ENCODE results near the gene ABHD3. TPM values are rescaled to one million over a fixed set of nuclear protein-coding genes. Genes with fewer than 3 reads are reported as not detected.
"Not testable (repeated sequence)": the region's sequence is repeated elsewhere in the genome, so short reads cannot be mapped to it uniquely, and the experiment has no call there.

ABHD3 gene
- polyA plus RNA-seq, 4 donors: 27.4 to 104 (median 40.8) TPM

DNA sequence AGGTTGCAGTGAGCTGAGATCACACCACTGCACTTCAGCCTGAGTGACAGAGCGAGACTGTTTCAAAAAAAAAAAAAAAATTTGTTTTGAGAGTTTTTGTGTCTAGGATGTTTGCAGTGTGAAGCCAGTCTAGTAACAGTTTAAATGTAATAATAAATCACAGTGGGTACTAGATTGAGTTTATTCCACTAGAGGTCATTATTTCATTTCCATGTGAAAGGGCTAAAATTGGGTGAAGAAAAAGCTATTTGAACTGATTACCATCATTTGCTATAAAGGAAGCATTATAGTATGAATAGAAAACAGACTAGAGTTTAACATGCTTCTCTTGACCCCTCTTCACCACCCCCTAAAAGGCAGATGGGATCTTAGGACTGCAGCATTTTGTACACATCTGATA is 72.2 kb downstream of the ABHD3 start:
- FAIRE-seq (no peak), DNase-seq (no peak)
- Histone ChIP-seq H3K4me1 (ENCODE audit: control insufficient read depth in 3 of 3, insufficient read depth in 2 of 3, low read depth in 1 of 3, low read length in 2 of 3) (no peaks in the 10 kb centered on the region), H3K27me3 (ENCODE audit: control insufficient read depth in 3 of 3, insufficient read depth in 3 of 3, low read length in 3 of 3) (no peaks in the 10 kb centered on the region), H3K36me3 (ENCODE audit: control insufficient read depth in 3 of 3, insufficient read depth in 2 of 3, low read depth in 1 of 3, low read length in 3 of 3) (peaks cover 0 to 24% (median 5%) of the 10 kb centered on the region in 3 donors), H3K4me3 (ENCODE audit: low read depth in 1 of 3, low read length in 3 of 3) (no peak overlapping the region), H3K9me3 (ENCODE audit: control insufficient read depth in 2 of 2, insufficient read depth in 1 of 2, low read depth in 1 of 2, low read length in 1 of 2) (no peaks in the 10 kb centered on the region), H3K27ac (ENCODE audit: low read depth in 1 of 3, low read length in 2 of 3) (no peak overlapping the region)
- 88 to 98% (median 94%) methylated on average over 1 of the region's 1 CpG for WGBS, 3 donors

DNA sequence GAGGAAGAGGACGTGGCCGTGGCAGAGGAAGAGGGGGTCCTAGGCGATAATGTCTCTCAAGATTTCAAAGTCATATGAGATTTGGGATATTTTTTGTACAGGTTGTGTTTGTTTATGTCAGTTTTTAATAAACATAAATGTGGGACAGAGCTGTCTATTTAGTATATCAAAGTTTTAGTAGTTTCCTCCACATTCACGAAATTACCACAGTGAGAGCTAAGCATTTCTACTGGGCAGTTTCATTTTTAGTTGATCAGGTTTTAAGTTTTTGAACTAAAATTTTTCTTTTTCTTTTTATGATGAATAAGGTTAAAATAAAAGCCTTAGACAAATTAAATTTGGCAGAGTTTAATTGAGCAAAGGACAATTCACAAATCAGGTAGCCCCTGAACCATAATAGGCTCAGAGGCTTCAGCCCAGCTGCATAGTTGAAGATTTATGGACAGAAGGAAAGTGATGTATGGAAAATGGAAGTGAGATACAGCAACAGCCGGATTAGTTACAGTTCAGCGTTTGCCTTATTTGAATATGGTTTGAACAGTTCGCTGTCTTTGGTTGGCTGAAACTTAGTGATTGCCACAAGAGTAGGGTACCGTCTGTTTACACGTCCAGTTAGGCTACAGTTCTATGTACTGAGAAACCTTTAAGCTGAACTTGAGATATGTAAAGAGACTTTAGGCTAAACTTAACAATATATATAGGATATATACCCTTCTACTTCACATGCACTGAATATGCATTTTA is 75.3 kb downstream of the ABHD3 start:
- WGBS, 3 donors: 73 to 87% (median 74%) methylated on average over 9 of the region's 9 CpGs
- no peak overlapping the region for H3K4me3 ChIP-seq (ENCODE audit: low read depth in 1 of 3, low read length in 3 of 3)
- H3K27ac ChIP-seq (ENCODE audit: low read depth in 1 of 3, low read length in 2 of 3): no peak overlapping the region
- FAIRE-seq (no peak), DNase-seq (no peak)
- peaks cover 5 to 42% (median 10%) of the 10 kb centered on the region in 3 donors for H3K36me3 ChIP-seq (ENCODE audit: control insufficient read depth in 3 of 3, insufficient read depth in 2 of 3, low read depth in 1 of 3, low read length in 3 of 3)
- no peaks in the 10 kb centered on the region for H3K9me3 ChIP-seq (ENCODE audit: control insufficient read depth in 2 of 2, insufficient read depth in 1 of 2, low read depth in 1 of 2, low read length in 1 of 2)
- H3K27me3 ChIP-seq (ENCODE audit: control insufficient read depth in 3 of 3, insufficient read depth in 3 of 3, low read length in 3 of 3): no peaks in the 10 kb centered on the region
- no peaks in the 10 kb centered on the region for H3K4me1 ChIP-seq (ENCODE audit: control insufficient read depth in 3 of 3, insufficient read depth in 2 of 3, low read depth in 1 of 3, low read length in 2 of 3)

DNA sequence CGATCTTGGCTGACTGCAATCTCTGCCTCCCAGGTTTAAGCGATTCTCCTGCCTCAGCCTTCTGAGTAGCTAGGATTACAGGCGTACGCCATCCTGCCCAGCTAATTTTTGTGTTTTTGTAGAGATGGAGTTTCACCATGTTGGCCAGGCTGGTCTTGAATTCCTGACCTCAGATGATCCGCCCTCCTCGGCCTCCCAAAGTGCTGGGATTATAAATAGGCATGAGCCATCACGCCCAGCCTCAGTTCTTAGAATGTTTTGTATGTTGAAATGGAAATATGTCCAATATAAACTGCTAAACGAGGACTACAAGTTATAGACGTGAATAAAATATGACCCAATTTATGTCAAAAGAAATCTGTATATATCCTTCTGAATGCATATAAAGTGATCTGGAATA is 82.9 kb downstream of the ABHD3 start:
- not testable (repeated sequence) for H3K9me3 ChIP-seq (ENCODE audit: control insufficient read depth in 2 of 2, insufficient read depth in 1 of 2, low read depth in 1 of 2, low read length in 1 of 2); H3K27me3 ChIP-seq (ENCODE audit: control insufficient read depth in 3 of 3, insufficient read depth in 3 of 3, low read length in 3 of 3); FAIRE-seq; DNase-seq; H3K27ac ChIP-seq (ENCODE audit: low read depth in 1 of 3, low read length in 2 of 3); H3K4me1 ChIP-seq (ENCODE audit: control insufficient read depth in 3 of 3, insufficient read depth in 2 of 3, low read depth in 1 of 3, low read length in 2 of 3); H3K4me3 ChIP-seq (ENCODE audit: low read depth in 1 of 3, low read length in 3 of 3)
- 89 to 94% (median 93%) methylated on average over 9 of the region's 9 CpGs for WGBS, 3 donors
- H3K36me3 ChIP-seq (ENCODE audit: control insufficient read depth in 3 of 3, insufficient read depth in 2 of 3, low read depth in 1 of 3, low read length in 3 of 3): peaks cover 5 to 44% (median 6%) of the 10 kb centered on the region in 3 donors

DNA sequence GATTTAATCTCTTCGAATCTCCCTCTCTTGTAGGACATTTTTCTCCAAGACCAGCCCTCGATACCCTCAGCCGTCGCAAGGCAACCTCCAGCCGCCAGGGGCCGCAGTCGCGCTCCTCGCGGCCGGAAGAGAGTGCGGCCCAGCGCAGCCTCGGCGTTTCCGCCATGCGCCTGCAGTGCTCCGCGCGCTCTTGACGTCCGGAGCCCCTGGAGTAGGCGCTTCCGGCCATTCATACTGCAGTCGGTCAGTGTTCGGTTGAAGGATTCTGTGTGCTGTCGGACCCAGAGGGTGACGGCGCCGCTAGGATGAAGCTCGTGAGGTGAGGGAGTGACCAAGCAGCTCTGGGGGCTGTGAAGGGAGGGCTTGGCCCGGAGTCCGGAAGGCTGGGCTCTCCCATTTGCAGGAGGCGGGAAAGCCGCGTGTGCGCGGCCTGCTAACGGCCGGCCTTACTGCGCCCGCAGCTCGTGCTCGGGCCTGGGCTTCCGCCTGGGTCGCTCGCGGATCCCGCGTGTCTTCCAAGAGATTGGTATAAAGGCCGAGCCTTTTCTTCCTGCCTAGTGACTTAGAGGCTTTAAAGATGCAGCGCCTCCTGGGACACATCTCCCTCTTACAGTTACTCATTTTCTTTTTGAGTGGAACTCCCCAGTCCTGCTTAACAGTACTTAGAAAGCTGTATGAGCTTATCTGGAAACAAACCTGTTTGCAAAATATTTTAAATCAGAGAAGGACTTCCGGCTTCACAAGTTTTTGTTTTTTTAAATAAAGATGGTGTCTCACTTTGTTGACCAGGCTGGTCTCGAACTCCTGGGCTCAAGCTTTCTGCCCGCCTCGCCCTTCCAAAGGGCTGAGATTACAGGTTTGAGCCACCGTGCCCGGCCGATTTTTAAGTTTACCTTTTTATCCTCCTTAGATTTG is 92.2 kb downstream of the ABHD3 start, which contains the start of gene SNRPD1:
TSS of gene SNRPD1 (plus strand) at position 190 of the 915 bp plus-strand sequence. CDS start at position 306, 116 bp downstream.
- FAIRE-seq: no peak
- 0 to 1% (median 0%) methylated on average over 58 to 59 of the region's 59 CpGs for WGBS, 3 donors

DNA sequence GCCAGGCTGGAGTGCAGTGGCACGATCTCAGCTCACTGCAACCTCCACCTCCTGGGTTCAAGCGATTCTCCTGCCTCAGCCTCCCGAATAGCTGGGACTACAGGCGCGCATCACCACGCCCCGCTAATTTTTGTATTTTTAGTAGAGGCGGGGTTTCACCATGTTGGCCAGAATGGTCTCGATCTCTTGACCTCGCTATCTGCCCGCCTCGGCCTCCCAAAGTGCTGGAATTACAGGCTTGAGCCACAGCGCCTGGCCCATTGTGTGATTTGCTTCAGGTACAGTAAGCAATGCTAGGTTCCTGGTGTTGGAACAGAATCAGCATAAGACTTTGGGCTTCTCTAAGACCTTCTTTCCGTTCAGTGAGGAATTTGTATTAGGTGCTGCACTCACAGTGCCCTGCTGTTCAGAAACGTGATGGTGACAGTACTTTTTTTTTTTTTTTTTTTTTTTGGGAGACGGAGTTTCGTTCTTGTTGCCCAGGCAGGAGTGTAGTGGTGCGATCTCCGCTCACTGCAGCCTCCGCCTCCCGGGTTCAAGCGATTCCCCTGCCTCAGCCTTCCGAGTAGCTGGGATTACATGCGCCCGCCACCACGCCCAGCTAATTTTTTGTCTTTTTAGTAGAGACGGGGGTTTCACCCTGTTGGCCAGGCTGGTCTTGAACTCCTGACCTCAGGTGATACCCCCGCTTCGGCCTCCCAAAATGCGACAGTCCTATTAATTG is 93.0 kb downstream of the ABHD3 start:
- peak overlapping the region in 2 of 3 donors; percentile 70 to 97 for H3K4me3 ChIP-seq (ENCODE audit: low read depth in 1 of 3, low read length in 3 of 3)
- not testable (repeated sequence) for H3K36me3 ChIP-seq (ENCODE audit: control insufficient read depth in 3 of 3, insufficient read depth in 2 of 3, low read depth in 1 of 3, low read length in 3 of 3); FAIRE-seq; DNase-seq; H3K4me1 ChIP-seq (ENCODE audit: control insufficient read depth in 3 of 3, insufficient read depth in 2 of 3, low read depth in 1 of 3, low read length in 2 of 3); H3K9me3 ChIP-seq (ENCODE audit: control insufficient read depth in 2 of 2, insufficient read depth in 1 of 2, low read depth in 1 of 2, low read length in 1 of 2); H3K27me3 ChIP-seq (ENCODE audit: control insufficient read depth in 3 of 3, insufficient read depth in 3 of 3, low read length in 3 of 3)
- H3K27ac ChIP-seq (ENCODE audit: low read depth in 1 of 3, low read length in 2 of 3): peak overlapping the region in 2 of 3 donors; percentile 42 to 95
- 52 to 61% (median 54%) methylated on average over 26 to 30 of the region's 30 CpGs for WGBS, 3 donors

More for the DNA sequence above, 92.2 kb downstream of the ABHD3 start, which contains the start of gene SNRPD1:
- Histone ChIP-seq H3K27me3 (ENCODE audit: control insufficient read depth in 3 of 3, insufficient read depth in 3 of 3, low read length in 3 of 3) (no peaks in the 10 kb centered on the region), H3K4me1 (ENCODE audit: control insufficient read depth in 3 of 3, insufficient read depth in 2 of 3, low read depth in 1 of 3, low read length in 2 of 3) (peaks cover 0 to 3% (median 0%) of the 10 kb centered on the region in 3 donors), H3K4me3 (ENCODE audit: low read depth in 1 of 3, low read length in 3 of 3) (peak within 1 kb of the TSS; percentile 70 to 97 (median 86)), H3K9me3 (ENCODE audit: control insufficient read depth in 2 of 2, insufficient read depth in 1 of 2, low read depth in 1 of 2, low read length in 1 of 2) (no peaks in the 10 kb centered on the region), H3K27ac (ENCODE audit: low read depth in 1 of 3, low read length in 2 of 3) (peak within 1 kb of the TSS; percentile 68 to 95 (median 91)), H3K36me3 (ENCODE audit: control insufficient read depth in 3 of 3, insufficient read depth in 2 of 3, low read depth in 1 of 3, low read length in 3 of 3) (peaks cover 0 to 13% (median 0%) of the 10 kb centered on the region in 3 donors)
- DNase-seq: peak; percentile 89 to 96

DNA sequence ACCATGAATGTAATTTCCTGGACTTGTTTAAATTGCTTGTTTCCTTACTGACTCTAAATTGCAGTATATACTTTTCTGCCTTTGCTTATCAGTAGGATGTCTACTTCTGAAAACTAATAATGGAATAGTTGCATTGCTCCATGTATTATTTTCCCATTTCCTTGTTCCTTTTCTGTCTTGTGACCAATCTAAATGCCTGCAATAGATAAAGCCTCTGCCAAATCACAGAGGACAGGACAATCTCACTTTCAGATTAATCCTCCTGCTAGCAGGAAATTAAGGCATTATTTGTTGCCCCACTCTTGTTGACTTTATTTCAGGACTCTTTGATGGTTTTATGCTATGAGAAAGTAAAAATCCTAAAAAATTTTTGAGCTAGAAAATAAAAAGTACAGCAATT is 99.4 kb downstream of the ABHD3 start:
- H3K27ac ChIP-seq (ENCODE audit: low read depth in 1 of 3, low read length in 2 of 3): peak overlapping the region in 2 of 3 donors; percentile 17 to 70
- peak in 1 of 2 donors; percentile 48 for DNase-seq

DNA sequence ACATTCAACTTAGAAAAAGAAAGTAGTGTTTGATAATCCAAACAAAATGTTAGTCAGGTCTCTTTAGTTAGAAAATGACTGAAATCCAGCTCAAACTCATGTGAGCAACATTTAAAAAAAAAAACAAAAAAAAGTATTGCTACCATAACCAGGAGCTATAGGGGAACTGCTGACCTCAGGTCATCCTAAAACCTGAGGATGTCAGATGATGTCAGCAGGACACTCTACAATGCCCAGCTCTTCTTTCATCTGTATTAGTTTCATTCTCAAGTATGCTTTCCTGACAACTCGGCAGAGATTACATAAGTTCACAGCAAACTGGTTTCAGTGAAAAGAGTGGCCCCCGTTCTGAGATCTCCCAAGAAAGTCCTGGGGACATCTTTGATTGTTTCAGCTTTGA is 99.9 kb downstream of the ABHD3 start:
- no peaks in the 10 kb centered on the region for H3K9me3 ChIP-seq (ENCODE audit: control insufficient read depth in 2 of 2, insufficient read depth in 1 of 2, low read depth in 1 of 2, low read length in 1 of 2)
- peak overlapping the region in 2 of 3 donors; percentile 17 to 70 for H3K27ac ChIP-seq (ENCODE audit: low read depth in 1 of 3, low read length in 2 of 3)
- DNase-seq (no peak), FAIRE-seq (no peak)
- H3K36me3 ChIP-seq (ENCODE audit: control insufficient read depth in 3 of 3, insufficient read depth in 2 of 3, low read depth in 1 of 3, low read length in 3 of 3): no peaks in the 10 kb centered on the region
- H3K4me3 ChIP-seq (ENCODE audit: low read depth in 1 of 3, low read length in 3 of 3): no peak overlapping the region
- peaks cover 0 to 4% (median 3%) of the 10 kb centered on the region in 3 donors for H3K4me1 ChIP-seq (ENCODE audit: control insufficient read depth in 3 of 3, insufficient read depth in 2 of 3, low read depth in 1 of 3, low read length in 2 of 3)
- H3K27me3 ChIP-seq (ENCODE audit: control insufficient read depth in 3 of 3, insufficient read depth in 3 of 3, low read length in 3 of 3): no peaks in the 10 kb centered on the region
- WGBS, 3 donors: 4 to 30% (median 10%) methylated on average over 2 of the region's 2 CpGs

More for the DNA sequence above, 99.4 kb downstream of the ABHD3 start:
- peaks cover 0 to 4% (median 3%) of the 10 kb centered on the region in 3 donors for H3K4me1 ChIP-seq (ENCODE audit: control insufficient read depth in 3 of 3, insufficient read depth in 2 of 3, low read depth in 1 of 3, low read length in 2 of 3)
- no peak for FAIRE-seq
- no peak overlapping the region for H3K4me3 ChIP-seq (ENCODE audit: low read depth in 1 of 3, low read length in 3 of 3)
- H3K9me3 ChIP-seq (ENCODE audit: control insufficient read depth in 2 of 2, insufficient read depth in 1 of 2, low read depth in 1 of 2, low read length in 1 of 2): no peaks in the 10 kb centered on the region
- H3K27me3 ChIP-seq (ENCODE audit: control insufficient read depth in 3 of 3, insufficient read depth in 3 of 3, low read length in 3 of 3): no peaks in the 10 kb centered on the region
- no peaks in the 10 kb centered on the region for H3K36me3 ChIP-seq (ENCODE audit: control insufficient read depth in 3 of 3, insufficient read depth in 2 of 3, low read depth in 1 of 3, low read length in 3 of 3)

DNA sequence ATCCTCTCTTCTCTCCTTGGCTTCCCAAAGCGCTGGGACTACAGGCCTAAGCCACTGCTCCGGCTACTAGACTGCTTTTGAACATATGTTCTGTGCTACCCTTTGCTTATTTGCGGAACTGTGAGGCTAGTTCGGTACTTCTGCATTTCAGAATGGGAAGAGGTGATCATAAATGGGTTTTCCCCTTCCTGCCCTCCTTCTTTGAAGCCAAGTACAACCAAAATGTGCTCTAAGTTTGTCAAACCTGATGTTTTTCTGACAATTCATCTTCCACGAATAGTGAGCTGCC is 102.3 kb downstream of the ABHD3 start:
- no peaks in the 10 kb centered on the region for H3K9me3 ChIP-seq (ENCODE audit: control insufficient read depth in 2 of 2, insufficient read depth in 1 of 2, low read depth in 1 of 2, low read length in 1 of 2)
- H3K36me3 ChIP-seq (ENCODE audit: control insufficient read depth in 3 of 3, insufficient read depth in 2 of 3, low read depth in 1 of 3, low read length in 3 of 3): no peaks in the 10 kb centered on the region
- FAIRE-seq (no peak), DNase-seq (no peak)
- peaks cover 0 to 10% (median 7%) of the 10 kb centered on the region in 3 donors for H3K4me1 ChIP-seq (ENCODE audit: control insufficient read depth in 3 of 3, insufficient read depth in 2 of 3, low read depth in 1 of 3, low read length in 2 of 3)
- no peak overlapping the region for H3K4me3 ChIP-seq (ENCODE audit: low read depth in 1 of 3, low read length in 3 of 3)
- H3K27ac ChIP-seq (ENCODE audit: low read depth in 1 of 3, low read length in 2 of 3): no peak overlapping the region
- 77 to 93% (median 79%) methylated on average over 5 of the region's 5 CpGs for WGBS, 3 donors
- no peaks in the 10 kb centered on the region for H3K27me3 ChIP-seq (ENCODE audit: control insufficient read depth in 3 of 3, insufficient read depth in 3 of 3, low read length in 3 of 3)

Data from small intestine (tissue), 7 donors.